Skeletal muscle satellite cell (primary cell): ENCODE results near the gene PARVA.
A peak's percentile ranks its signal among the peaks of the same experiment; 100 is the strongest.

Source experiments
- H3K27me3 ChIP-seq: 2 replicates; pipeline ENCODE4 v1.7.0; 2013; ENCODE audit warnings: low read length; ENCODE audit not compliant: control insufficient read depth, insufficient read depth
- H3K36me3 ChIP-seq: 2 replicates; pipeline ENCODE4 v1.7.0; 2013; ENCODE audit warnings: mild to moderate bottlenecking, control low read depth, low read length; ENCODE audit not compliant: insufficient read depth
- H3K4me1 ChIP-seq: 2 replicates; pipeline ENCODE4 v1.7.0; 2013; ENCODE audit warnings: low read length; ENCODE audit not compliant: control insufficient read depth, insufficient read depth
- H3K4me2 ChIP-seq: 2 replicates; pipeline ENCODE4 v1.7.0; 2013; ENCODE audit warnings: mild to moderate bottlenecking, low read length
- H3K4me3 ChIP-seq: 2 replicates; pipeline ENCODE4 v1.7.0; 2013; ENCODE audit warnings: low read length
- H3K9ac ChIP-seq: 2 replicates; pipeline ENCODE4 v1.7.0; 2013; ENCODE audit warnings: mild to moderate bottlenecking, low read depth, low read length, moderate library complexity
- H3K9me3 ChIP-seq: replicated peaks from 2 replicates; pipeline ENCODE4 v1.7.0; 2013; ENCODE audit warnings: mild to moderate bottlenecking, control low read depth, low read length

Gene PARVA

DNA sequence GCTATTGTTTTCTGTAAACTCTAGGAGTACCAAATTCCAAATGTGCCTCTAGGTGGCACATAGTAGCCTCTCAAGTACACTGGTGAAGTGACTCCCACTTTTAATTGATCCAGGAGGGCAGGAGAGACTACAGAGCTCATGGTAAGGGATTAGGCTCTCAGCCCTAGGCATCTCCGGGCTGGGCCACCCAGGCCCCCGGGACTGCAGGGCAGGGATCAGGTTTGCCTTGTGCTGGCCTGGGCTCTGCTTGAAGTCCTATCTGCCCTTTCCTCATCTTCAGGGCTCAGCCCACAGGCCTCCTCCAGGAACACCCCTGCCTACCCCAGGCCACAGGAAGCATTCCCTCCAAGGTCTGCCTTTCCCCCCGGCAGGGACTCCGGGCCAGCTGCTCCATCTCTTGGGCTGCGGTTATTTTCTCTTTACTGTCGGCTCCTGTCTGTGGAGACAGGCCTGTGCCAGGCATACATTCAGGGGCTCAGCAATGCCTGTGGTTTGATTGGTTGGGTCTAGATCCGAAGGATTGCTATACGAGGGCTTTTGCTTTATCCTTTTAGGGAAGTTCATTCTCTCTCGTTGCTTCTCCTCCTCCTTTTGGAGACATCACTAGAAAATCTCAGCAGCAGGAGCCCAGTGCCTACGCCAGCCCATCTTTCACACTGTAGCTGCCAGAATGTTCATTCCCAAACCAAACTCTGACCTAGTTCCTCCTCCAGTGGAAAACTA lies 32.8 kb downstream of the PARVA start:
- H3K4me1 ChIP-seq: peaks cover 49% of the 10 kb centered on the region
- peak overlapping the region; percentile 57 for H3K4me2 ChIP-seq
- H3K36me3 ChIP-seq: no peaks in the 10 kb centered on the region
- no peaks in the 10 kb centered on the region for H3K27me3 ChIP-seq
- H3K9me3 ChIP-seq: no peaks in the 10 kb centered on the region
- H3K9ac ChIP-seq: peak overlapping the region; percentile 48
- peak overlapping the region; percentile 22 for H3K4me3 ChIP-seq

DNA sequence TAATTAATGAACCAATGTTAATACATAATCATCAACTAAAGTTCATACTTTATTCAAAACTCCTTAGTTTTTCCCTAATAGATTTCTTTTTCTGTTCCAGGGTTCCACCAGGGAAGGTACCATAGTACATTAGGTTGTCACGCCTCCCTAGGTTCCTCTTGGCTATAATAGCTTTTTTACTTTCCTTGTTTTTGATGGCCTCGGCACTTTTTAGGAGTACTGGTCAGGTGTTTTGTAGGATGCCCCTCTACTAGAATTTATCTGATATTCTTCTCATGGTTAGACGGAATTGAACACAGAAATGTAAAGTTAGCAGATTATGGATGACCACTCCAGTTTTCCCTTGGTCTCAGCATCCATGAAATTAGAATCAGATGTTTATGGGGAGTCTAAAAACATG lies 34.0 kb downstream of the PARVA start:
- Histone ChIP-seq H3K4me1 (peaks cover 51% of the 10 kb centered on the region), H3K27me3 (no peaks in the 10 kb centered on the region), H3K4me3 (no peak overlapping the region), H3K4me2 (peak overlapping the region; percentile 65), H3K36me3 (no peaks in the 10 kb centered on the region), H3K9ac (peak overlapping the region; percentile 39), H3K9me3 (no peaks in the 10 kb centered on the region)

DNA sequence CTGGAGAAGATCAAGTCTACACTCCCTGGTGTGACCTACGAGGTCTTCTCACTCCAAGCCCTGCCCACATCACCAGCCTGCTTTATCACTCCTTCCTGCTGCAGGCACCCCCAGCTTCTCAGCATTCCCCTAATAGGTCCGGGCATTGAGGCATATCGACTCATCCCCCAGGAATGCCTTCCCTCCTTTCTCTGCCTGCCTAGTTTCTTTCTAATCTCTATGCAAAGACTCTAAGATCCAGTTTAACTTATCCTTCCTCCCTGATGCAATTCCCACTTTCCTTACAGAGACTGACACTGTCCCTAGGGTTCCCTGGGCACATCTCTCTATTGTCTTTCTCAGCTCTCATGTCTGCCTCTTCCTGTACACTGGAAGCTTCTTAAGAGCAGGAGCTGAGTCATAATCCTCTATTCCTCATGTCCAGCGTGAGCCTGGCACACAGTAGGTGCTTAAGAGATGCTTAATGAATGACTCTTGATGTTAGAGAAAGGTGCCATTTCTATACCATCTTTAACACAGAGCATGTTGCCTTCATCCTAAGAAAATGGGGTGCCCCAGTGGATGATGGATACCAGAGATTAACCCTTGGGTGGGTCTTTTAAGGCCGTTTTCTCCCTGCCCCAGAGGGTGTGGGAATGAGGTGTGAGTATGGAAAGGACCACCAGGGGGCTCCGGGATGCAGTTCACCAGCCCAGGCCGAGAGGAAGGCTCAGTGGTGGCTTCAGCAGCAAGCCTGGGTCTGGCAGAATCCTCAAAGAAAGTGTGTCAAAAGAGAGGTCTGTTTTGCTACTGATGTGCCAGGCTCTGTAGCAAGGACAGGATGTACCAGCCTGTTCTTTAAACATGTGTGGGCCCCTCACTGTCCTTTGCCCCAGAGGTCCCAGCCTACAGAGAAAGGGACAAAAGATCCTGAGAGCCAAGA lies 34.7 kb downstream of the PARVA start:
- Histone ChIP-seq H3K4me3 (no peak overlapping the region), H3K9me3 (no peaks in the 10 kb centered on the region), H3K4me2 (peak overlapping the region; percentile 65), H3K36me3 (no peaks in the 10 kb centered on the region), H3K4me1 (peaks cover 54% of the 10 kb centered on the region), H3K9ac (peak overlapping the region; percentile 72), H3K27me3 (no peaks in the 10 kb centered on the region)

DNA sequence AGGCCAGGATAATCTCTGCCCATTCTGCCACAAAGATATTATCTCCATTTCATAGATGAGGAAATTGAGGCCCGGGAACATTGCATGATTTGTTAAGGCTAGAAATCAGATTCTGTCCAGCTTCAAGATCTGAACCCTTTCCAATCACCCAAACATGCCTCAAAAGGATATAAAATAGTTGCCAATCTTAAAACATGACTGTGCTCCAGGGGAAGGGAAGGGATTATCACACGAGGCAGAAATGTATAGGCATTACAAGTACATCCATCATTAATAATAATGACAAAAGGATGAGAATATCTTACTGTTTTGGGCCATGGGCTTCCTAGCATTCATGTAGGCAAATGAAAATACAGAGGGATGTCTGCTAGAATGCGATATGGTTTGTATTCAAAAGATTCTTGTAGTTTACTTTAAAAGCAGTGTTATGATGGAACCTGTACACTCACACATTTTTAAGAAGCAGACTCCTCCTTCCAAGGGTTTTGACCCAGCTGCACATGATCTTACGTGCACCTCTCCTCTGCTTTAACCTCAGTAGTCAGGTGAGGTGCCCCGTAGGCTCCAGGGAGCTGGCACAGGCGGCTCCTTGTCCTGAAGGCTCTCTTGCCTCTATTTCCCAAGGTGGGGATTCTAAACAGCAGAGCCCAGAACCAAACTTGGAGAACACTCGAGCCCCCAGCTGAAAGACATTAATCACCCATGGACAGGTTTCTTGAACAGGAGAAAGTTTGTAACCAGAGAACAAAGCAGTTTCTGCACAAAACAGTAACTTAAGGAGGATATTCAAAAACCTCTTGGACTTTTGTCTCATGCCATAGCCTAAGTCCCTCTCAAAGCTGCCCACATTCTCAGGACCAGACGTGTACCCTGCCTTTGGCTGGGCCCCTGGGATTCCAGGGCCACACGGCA lies 36.0 kb downstream of the PARVA start:
- H3K4me1 ChIP-seq: peaks cover 63% of the 10 kb centered on the region
- H3K4me2 ChIP-seq: no peak overlapping the region
- H3K36me3 ChIP-seq: no peaks in the 10 kb centered on the region
- H3K9ac ChIP-seq: peak overlapping the region; percentile 72
- H3K9me3 ChIP-seq: no peaks in the 10 kb centered on the region
- no peak overlapping the region for H3K4me3 ChIP-seq
- H3K27me3 ChIP-seq: no peaks in the 10 kb centered on the region

DNA sequence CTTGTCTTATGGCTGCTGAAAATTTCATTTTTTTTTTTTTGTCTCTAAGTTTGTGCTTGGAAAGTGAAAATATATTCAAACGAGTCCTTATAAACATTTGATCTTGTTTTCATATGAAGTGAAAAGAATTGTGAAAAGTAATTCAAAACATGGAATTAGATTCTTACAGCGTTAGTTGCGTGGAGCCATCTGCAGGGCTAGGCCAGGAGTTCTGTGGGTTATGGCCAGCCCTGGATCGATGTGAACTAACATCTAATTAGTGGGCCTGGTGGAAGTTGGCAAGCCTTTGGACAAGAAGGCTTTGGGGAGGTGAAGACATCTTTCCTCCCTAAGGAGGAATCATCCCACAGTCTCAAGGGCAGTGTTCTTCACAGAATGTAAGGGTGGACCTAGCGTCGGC lies 37.2 kb downstream of the PARVA start:
- H3K4me1 ChIP-seq: peaks cover 63% of the 10 kb centered on the region
- H3K4me3 ChIP-seq: no peak overlapping the region
- H3K36me3 ChIP-seq: no peaks in the 10 kb centered on the region
- H3K27me3 ChIP-seq: no peaks in the 10 kb centered on the region
- no peak overlapping the region for H3K9ac ChIP-seq
- no peak overlapping the region for H3K4me2 ChIP-seq
- H3K9me3 ChIP-seq: no peaks in the 10 kb centered on the region

DNA sequence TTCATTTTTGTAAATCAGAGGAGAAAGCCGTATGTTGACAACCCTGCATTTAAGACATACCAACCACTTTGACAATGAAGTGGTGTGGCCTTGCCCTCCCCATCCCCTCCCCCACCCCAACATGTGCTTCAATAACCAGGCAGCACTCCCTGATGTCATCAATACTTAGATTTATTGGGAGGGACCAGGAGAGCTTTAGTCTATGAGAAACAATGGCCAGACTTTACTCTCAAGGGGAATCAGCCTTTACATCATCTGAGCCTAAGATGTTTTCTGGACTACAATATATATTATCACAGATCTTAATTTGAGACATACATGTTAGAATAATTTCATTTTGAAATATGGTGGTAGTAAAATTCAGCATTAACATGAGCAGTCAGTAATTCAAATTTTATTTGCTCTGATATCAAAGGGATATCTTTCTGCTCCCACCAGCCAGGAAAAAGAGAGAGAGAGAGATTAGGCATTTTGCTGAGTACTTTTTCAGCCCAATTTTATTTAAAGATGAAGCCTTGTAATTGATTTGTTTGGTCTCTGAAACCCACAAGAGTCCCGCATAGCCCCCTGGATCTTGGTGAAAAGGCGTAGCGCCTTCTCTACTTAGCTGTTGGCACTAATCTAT lies 38.1 kb downstream of the PARVA start:
- Histone ChIP-seq H3K4me3 (no peak overlapping the region), H3K4me2 (no peak overlapping the region), H3K9ac (no peak overlapping the region), H3K27me3 (no peaks in the 10 kb centered on the region), H3K4me1 (peaks cover 54% of the 10 kb centered on the region), H3K36me3 (no peaks in the 10 kb centered on the region), H3K9me3 (no peaks in the 10 kb centered on the region)

DNA sequence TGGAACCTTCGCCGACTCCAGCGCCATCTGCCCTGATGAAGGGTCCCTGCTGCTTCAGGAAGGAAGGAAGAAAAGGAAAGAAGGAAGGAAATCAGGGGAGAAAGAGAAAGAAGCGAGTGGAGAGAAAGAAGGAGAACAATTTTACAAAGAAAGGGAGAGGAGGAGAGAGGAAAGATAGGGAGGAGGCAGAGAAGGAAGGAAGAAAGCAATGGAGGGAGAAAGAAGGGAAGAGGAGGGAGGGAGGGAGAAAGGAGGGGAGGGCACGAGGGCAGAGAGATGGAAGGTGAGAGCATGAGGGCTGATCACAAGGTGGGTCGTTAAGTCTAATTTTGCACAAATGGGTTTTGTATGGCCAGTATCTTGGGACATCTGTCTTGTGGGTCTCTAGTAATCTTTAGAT lies 39.2 kb downstream of the PARVA start:
- Histone ChIP-seq H3K9ac (no peak overlapping the region), H3K27me3 (no peaks in the 10 kb centered on the region), H3K9me3 (no peaks in the 10 kb centered on the region), H3K4me1 (peaks cover 45% of the 10 kb centered on the region), H3K4me2 (no peak overlapping the region), H3K36me3 (no peaks in the 10 kb centered on the region), H3K4me3 (no peak overlapping the region)

DNA sequence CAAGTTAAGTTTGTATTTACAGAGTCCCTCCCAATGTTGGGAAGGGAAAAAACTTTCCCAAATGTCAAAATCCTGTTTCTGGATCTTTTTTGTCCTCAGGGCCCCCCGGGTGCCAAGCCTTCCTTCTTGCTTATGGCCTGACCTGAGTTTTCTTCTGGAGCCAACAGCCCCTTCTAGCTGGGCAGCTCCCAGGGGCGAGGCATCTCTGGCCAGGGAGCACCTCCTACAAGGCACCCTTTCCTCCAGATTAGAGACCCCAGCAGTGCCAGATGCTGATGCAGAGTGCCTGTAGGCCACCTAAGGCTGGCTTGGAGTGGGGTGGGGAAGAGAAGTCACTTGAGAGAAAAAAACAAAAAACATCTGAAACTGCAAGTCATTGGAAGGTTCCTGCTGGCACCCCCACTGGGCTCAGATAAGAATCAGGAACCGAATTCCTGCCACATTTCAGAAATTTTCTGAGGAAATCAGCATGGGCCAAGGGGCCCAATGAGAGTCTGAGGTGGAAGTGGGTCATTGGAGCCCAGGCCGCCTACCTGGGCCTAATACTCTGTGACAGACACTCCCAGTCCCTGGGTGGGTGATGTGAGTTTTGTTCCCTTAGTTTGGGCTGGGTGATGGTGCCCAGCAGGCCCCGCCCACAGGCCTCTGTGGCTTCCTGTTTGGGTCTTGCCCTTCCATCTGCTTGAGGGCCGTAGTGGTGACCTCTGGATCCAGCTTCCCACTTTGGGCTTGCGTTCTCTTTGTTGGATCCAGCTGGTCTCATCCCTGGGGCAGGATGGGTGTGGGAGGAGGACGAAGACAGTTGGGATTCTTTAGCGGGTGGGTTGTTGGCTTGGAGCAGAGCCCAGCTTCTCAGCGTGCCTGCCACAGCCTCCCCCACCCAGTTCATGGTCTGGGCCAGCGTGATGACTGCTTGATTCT lies 40.6 kb downstream of the PARVA start:
- Histone ChIP-seq H3K9ac (peak overlapping the region; percentile 8), H3K4me2 (peak overlapping the region; percentile 62), H3K4me3 (peak overlapping the region; percentile 15), H3K9me3 (no peaks in the 10 kb centered on the region), H3K27me3 (no peaks in the 10 kb centered on the region), H3K36me3 (no peaks in the 10 kb centered on the region), H3K4me1 (peaks cover 31% of the 10 kb centered on the region)

DNA sequence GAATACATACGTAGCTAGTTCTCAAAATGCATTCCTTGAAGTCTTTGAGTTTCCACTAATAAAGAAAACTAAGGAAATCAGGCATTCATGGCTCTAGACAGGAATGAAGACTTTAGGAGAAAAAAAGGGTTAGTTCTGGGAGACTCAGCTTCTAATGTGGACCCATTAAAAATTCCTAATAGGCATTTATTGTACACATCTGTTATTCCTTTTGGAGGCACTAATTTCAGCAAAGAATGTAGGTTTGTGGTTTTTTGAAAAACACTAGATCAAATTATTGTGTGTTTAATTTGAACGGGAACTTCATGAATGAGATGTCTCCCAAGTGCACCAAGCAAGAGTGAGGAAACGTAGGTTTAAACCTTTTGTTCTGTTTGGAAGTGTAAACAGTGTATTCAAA lies 42.7 kb downstream of the PARVA start:
- no peak overlapping the region for H3K4me3 ChIP-seq
- H3K4me1 ChIP-seq: peaks cover 19% of the 10 kb centered on the region
- H3K27me3 ChIP-seq: no peaks in the 10 kb centered on the region
- H3K36me3 ChIP-seq: no peaks in the 10 kb centered on the region
- no peaks in the 10 kb centered on the region for H3K9me3 ChIP-seq
- H3K9ac ChIP-seq: no peak overlapping the region
- H3K4me2 ChIP-seq: no peak overlapping the region

DNA sequence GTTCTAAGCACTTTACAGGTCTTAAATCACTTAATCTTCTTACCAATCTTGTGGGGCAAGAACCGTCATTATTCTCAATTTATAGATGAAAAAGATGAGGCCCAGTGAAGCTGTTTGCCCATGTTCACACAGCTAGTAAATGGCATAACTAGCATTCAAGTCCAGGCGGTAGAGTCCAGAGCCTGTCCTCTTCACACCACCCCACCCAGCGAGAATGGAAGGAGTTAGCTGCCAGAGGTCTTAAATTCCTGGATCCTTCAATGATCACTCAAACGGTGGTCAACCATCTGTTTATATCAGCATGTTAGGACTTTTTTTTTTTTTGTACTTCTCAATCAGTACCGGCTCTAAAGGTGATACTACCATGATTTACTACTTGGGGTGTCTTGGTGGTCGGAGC lies 43.3 kb downstream of the PARVA start:
- Histone ChIP-seq H3K9me3 (no peaks in the 10 kb centered on the region), H3K9ac (no peak overlapping the region)

More for the DNA sequence above, 43.3 kb downstream of the PARVA start:
- Histone ChIP-seq H3K4me1 (peaks cover 19% of the 10 kb centered on the region), H3K4me3 (no peak overlapping the region), H3K4me2 (no peak overlapping the region), H3K36me3 (no peaks in the 10 kb centered on the region), H3K27me3 (no peaks in the 10 kb centered on the region)
